HEK293T (cell line): Measurements from ENCODE around the gene PPP1R12C.

Experiments
- ELF4 ChIP-seq: fragments of 450-650 bp; IDR thresholded peaks from 2 replicates; pipeline ENCODE4 v1.6.1; 2017; ENCODE audit warnings: antibody characterized with exemption
- FOXA1 ChIP-seq: fragments of 450-650 bp; IDR thresholded peaks from 2 replicates; pipeline ENCODE4 v1.6.1; 2016; ENCODE audit warnings: mild to moderate bottlenecking
- SP1 ChIP-seq: fragments of 450-650 bp; IDR thresholded peaks from 2 replicates; pipeline ENCODE4 v1.6.1; 2017

DNA sequence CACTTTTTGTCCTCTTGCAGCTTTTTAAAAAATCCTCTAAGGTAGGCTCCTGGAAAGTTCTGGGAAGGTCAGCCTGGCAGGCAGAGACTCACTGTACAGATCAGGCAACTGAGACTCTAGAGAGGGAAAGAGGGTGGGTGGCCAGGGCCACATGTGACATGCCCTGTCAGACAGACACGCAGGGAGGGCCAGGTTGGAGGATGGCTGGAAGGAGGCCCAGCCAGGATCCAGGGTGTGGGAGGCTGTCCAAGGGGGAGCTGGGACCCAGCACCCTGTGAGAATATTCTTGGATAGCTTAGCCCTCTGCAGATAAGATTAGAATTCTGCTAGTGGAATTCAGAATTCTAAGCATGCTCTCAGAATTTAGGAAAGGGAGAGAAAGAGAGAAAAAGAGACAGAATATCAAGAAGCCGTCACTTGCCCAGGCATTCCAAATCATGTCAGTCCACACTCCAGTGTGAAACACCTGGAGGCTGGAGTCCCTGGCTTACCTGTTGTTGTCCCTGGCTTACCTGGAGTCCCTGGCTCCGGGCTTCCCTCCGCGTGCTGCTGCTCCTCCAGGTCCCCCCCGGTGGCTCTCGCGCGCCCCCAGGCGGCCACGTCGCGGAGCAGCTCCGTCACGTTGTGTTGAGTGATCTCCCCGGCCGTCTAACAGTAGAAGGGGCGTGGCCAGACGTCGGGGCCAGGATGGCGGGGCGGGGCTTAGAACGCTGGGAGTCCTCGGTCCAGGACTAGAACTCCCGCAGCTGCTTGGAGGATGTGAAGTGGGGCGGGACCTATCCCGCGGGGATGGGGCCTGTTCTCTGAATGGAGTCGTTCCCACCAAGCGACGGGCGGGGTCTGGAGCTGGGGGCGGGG, 42.9 kb upstream of the PPP1R12C start:
- TF ChIP-seq ELF4 (no peak), FOXA1 (no peak), SP1 (no peak)
